A549 (cell line): ENCODE results near the gene ABHD12.

Experiments used
- CTCF ChIP-seq: fragments of >200 bp; sonication (Bioruptor Twin); formaldehyde crosslinking; IDR thresholded peaks from 3 replicates; pipeline ENCODE4 v1.5.1; 2016
- EP300 ChIP-seq, 2 experiments: fragments of >200 bp; sonication (Bioruptor Twin); formaldehyde crosslinking; IDR thresholded peaks; 2 replicates in 1 of 2; 3 replicates in 1 of 2; pipeline ENCODE4 v1.6.1; 2016 to 2017
- KDM1A ChIP-seq: fragments of 200-600 bp; sonication (generic); IDR thresholded peaks from 2 replicates; pipeline ENCODE4 v1.6.1; 2016; ENCODE audit warnings: low read depth, mild to moderate bottlenecking
- MAFK ChIP-seq: fragments of 450-650 bp; IDR thresholded peaks from 2 replicates; pipeline ENCODE4 v1.6.1; 2014; ENCODE audit not compliant: partially characterized antibody
- MAZ ChIP-seq: fragments of 150-350 bp; IDR thresholded peaks from 2 replicates; pipeline ENCODE4 v1.6.1; 2014; ENCODE audit warnings: antibody characterized with exemption, low read depth, low read length, borderline replicate concordance
- NR3C1 ChIP-seq: fragments of >200 bp; sonication (Bioruptor Twin); formaldehyde crosslinking; IDR thresholded peaks from 3 replicates; pipeline ENCODE4 v1.6.1; 2017
- RNF2 ChIP-seq: fragments of 200-600 bp; sonication (generic); IDR thresholded peaks from 2 replicates; pipeline ENCODE4 v1.6.1; 2016; ENCODE audit warnings: low read depth, mild to moderate bottlenecking, antibody characterized with exemption, moderate library complexity, borderline replicate concordance

- no peak for TF ChIP-seq CTCF
- no peak for TF ChIP-seq RNF2
- TF ChIP-seq MAFK = no peak
- TF ChIP-seq NR3C1 = no peak
- TF ChIP-seq MAZ = no peak
- no peak for TF ChIP-seq EP300 (IDR thresholded peaks at IDR 0.05)
- TF ChIP-seq KDM1A = no peak
These were observed 106.5 kb downstream of the ABHD12 start for GRCh38 chr20:25284131-25284601.
